Endothelial cell of umbilical vein (primary cell): Measurements from ENCODE around the gene ARHGEF33. TPM values are rescaled to one million over a fixed set of nuclear protein-coding genes. Genes with fewer than 3 reads are reported as not detected.
"Not testable (repeated sequence)": the region's sequence is repeated elsewhere in the genome, so short reads cannot be mapped to it uniquely, and the experiment has no call there.

Experiments
- BruUV-seq: library from RNA; stranded (reverse); fragments of 400-500 nt; replicated peaks from 2 replicates; lab custom pipeline; 2021; lab: Mats Ljungman, UMichigan
- CTCF ChIA-PET: fragments of 300-600, 350-600 bp; sonication (Branson Sonifier 250); formaldehyde crosslinking; loops from one replicate; lab custom pipeline; 2021; ENCODE audit warnings: antibody characterized with exemption, inconsistent platforms; lab: Charles Lee
- POLR2A ChIA-PET: fragments of 300-600, 350-600 bp; sonication (Branson Sonifier 250); formaldehyde crosslinking; loops from one replicate; lab custom pipeline; 2021; ENCODE audit warnings: antibody characterized with exemption, inconsistent platforms; lab: Charles Lee
- DNase-seq: peaks from one replicate; pipeline ENCODE4 v3.0.0-alpha.2; 2011; ENCODE audit warnings: low read depth, low spot score
- FAIRE-seq: peaks from 2 replicates; lab custom pipeline; 2011; peaks lifted over from hg19 to GRCh38; lab: Jason Lieb, UNC
- H2AFZ ChIP-seq: 2 replicates; pipeline ENCODE4 v1.6.0; 2012; ENCODE audit warnings: low read depth, low read length, control low read depth, inconsistent platforms
- H3K27ac ChIP-seq: 2 replicates; pipeline ENCODE4 v1.5.1; 2011; ENCODE audit warnings: low read depth, mild to moderate bottlenecking, control low read depth, low read length, moderate library complexity; ENCODE audit not compliant: insufficient read depth
- H3K27me3 ChIP-seq, 2 experiments: 2 replicates each; pipeline versions ENCODE4 v1.6.0 to v1.6.1; 2011; ENCODE audit warnings: low read length in 2 of 2, mixed read lengths in 1 of 2; ENCODE audit not compliant: control insufficient read depth in 2 of 2, insufficient read depth in 2 of 2
- H3K36me3 ChIP-seq, 2 experiments: 2 replicates in 1 of 2; 3 replicates in 1 of 2; pipeline ENCODE4 v1.5.1; 2011; ENCODE audit warnings: low read length in 2 of 2, mild to moderate bottlenecking in 1 of 2, moderate library complexity in 1 of 2; ENCODE audit not compliant: control insufficient read depth in 2 of 2, insufficient read depth in 2 of 2; ENCODE audit errors: extremely low read depth in 1 of 2
- H3K4me1 ChIP-seq: 3 replicates; pipeline ENCODE4 v1.5.1; 2011; ENCODE audit warnings: mild to moderate bottlenecking, low read length; ENCODE audit not compliant: control insufficient read depth, insufficient read depth; ENCODE audit errors: extremely low read depth
- H3K4me2 ChIP-seq: 2 replicates; pipeline ENCODE4 v1.6.1; 2011; ENCODE audit warnings: low read length, control low read depth, mixed read lengths; ENCODE audit not compliant: insufficient read depth
- H3K4me3 ChIP-seq, 3 experiments: fragments of 200-600 bp in 1 of 3; sonication (generic), shearing (Covaris generic) in 1 of 3; replicated peaks in 1 of 3; 2 replicates each; pipeline ENCODE4 v1.5.1; 2011 to 2016; ENCODE audit warnings: control low read depth in 3 of 3, low read length in 3 of 3, mild to moderate bottlenecking in 2 of 3, inconsistent platforms in 1 of 3, low read depth in 1 of 3, moderate library complexity in 1 of 3; ENCODE audit not compliant: insufficient read depth in 1 of 3
- H3K79me2 ChIP-seq: 2 replicates; pipeline ENCODE4 v1.6.0; 2012; ENCODE audit warnings: low read length, inconsistent platforms; ENCODE audit not compliant: control insufficient read depth, insufficient read depth
- H3K9ac ChIP-seq: replicated peaks from 2 replicates; pipeline ENCODE3; 2011; ENCODE audit warnings: low read length, control low read depth; ENCODE audit not compliant: insufficient read depth; ENCODE audit errors: extremely low read depth
- H3K9me1 ChIP-seq: replicated peaks from 3 replicates; pipeline ENCODE4 v1.6.0; 2011; ENCODE audit warnings: mild to moderate bottlenecking, low read length; ENCODE audit not compliant: control insufficient read depth, insufficient read depth; ENCODE audit errors: extremely low read depth
- H3K9me3 ChIP-seq: replicated peaks from 2 replicates; pipeline ENCODE4 v1.5.1; 2012; ENCODE audit warnings: low read length, inconsistent platforms; ENCODE audit not compliant: control insufficient read depth, insufficient read depth
- H4K20me1 ChIP-seq: replicated peaks from 2 replicates; pipeline ENCODE3; 2011; ENCODE audit warnings: mild to moderate bottlenecking, low read length; ENCODE audit not compliant: control insufficient read depth, insufficient read depth; ENCODE audit errors: extremely low read depth
- JUN ChIP-seq: IDR thresholded peaks from 2 replicates; pipeline ENCODE4 v1.6.1; 2011; ENCODE audit warnings: borderline replicate concordance, low read depth; ENCODE audit not compliant: insufficient read length, insufficient read depth
- POLR2AphosphoS5 ChIP-seq: IDR thresholded peaks from 2 replicates; pipeline ENCODE4 v1.6.1; 2012; ENCODE audit warnings: low read depth, mild to moderate bottlenecking, control low read depth, low read length, moderate library complexity; ENCODE audit not compliant: insufficient read depth
- dilution Hi-C: fragments of 300-500 bp; cut with MboI; formaldehyde crosslinking; loops from one replicate; pipeline ENCODE4 v1.15.0; 2019; ENCODE audit warnings: low sequenced_read_pairs; ENCODE audit not compliant: extremely low pct_ligation_motif_present
- intact Hi-C: fragments of 100-400 bp; cut with micrococcal nuclease; formaldehyde crosslinking; loops from one replicate; pipeline ENCODE4 v1.10.0; 2022
- polyA plus RNA-seq, 4 experiments: library from polyadenylated mRNA; depleted of rRNA in 3 of 4; stranded (reverse) in 3 of 4; unstranded in 1 of 4; fragments of >200 nt; gene quantifications; 2 replicates each; pipeline versions ENCODE4 v1.2.1 to v1.2.3, GENCODE V29; 2011 to 2012; ENCODE audit warnings: missing spikeins in 1 of 4
- total RNA-seq: library from RNA; stranded (reverse); gene quantifications from 2 replicates; pipeline ENCODE4 v1.2.3, GENCODE V29; 2021

The ARHGEF33 gene
- total and polyA plus RNA-seq, 2 donors (not counting 3 experiments of a cell fraction or from before 2014, with no cell fraction given), result 0.15 to 0.18 TPM

GRCh38 chr2:38935568-38936172 is 46.0 kb downstream of the ARHGEF33 start:
- dilution Hi-C loops, result no loop called here
- Histone ChIP-seq H4K20me1 (no peaks in the 10 kb centered on the region), H3K4me3 (no peak overlapping the region), H3K27me3 (peaks cover under 1 to 2% of the 10 kb centered on the region in 2 experiments), H3K4me2 (no peak overlapping the region), H3K79me2 (no peaks in the 10 kb centered on the region), H3K9ac (no peak overlapping the region), H2AFZ (no peak overlapping the region), H3K4me1 (no peaks in the 10 kb centered on the region), H3K9me1 (no peaks in the 10 kb centered on the region), H3K27ac (no peak overlapping the region), H3K36me3 (no peaks in the 10 kb centered on the region), H3K9me3 (no peaks in the 10 kb centered on the region)
- ChIA-PET POLR2A (no interaction called here), CTCF (interaction anchor here (1.0 to 2.0 kb wide), 2 partner anchors 8 to 12 kb away, joined by 3 to 7 read pairs; no protein-coding TSS in a partner anchor)
- no peak for TF ChIP-seq POLR2AphosphoS5
- TF ChIP-seq JUN, result no peak
- FAIRE-seq (no peak), DNase-seq (no peak)
- intact Hi-C loops, result no loop called here
- BruUV-seq, result no TSS peak

GRCh38 chr2:38936516-38936915 is 46.8 kb downstream of the ARHGEF33 start:
- FAIRE-seq, H2AFZ ChIP-seq, intact Hi-C loops, H3K27me3 ChIP-seq, H3K27ac ChIP-seq, DNase-seq, H3K4me2 ChIP-seq, H3K4me3 ChIP-seq, H3K79me2 ChIP-seq, H3K36me3 ChIP-seq, dilution Hi-C loops, H3K9me1 ChIP-seq, H3K4me1 ChIP-seq, H4K20me1 ChIP-seq, H3K9ac ChIP-seq, H3K9me3 ChIP-seq, POLR2A ChIA-PET, BruUV-seq: not testable (repeated sequence)
- CTCF ChIA-PET, result interaction anchor here (1.0 to 2.0 kb wide), 2 partner anchors 9 to 11 kb away, joined by 3 to 7 read pairs; no protein-coding TSS in a partner anchor
